Spleen (tissue), 11 donors: ENCODE results near the gene HMGCR. TPM values are rescaled to one million over a fixed set of nuclear protein-coding genes. Genes with fewer than 3 reads are reported as not detected.

Experiments used
- DNase-seq: peaks from one replicate; pipeline ENCODE4 v3.0.0-alpha.2; 2020
- H3K27ac ChIP-seq, 8 donors: fragments of 200-600 bp; sonication (generic) in 7 of 8; 1 replicate in 4 of 8; 2 replicates in 4 of 8; pipeline versions ENCODE4 v1.5.0 to v1.8.0; 2016 to 2021; ENCODE audit warnings: inconsistent platforms in 4 of 8, mild to moderate bottlenecking in 4 of 8, moderate library complexity in 1 of 8
- H3K27me3 ChIP-seq, 7 donors: fragments of 200-600 bp; sonication (generic) in 6 of 7; replicated peaks in 1 of 7; 1 replicate in 4 of 7; 2 replicates in 3 of 7; pipeline versions ENCODE4 v1.5.0 to v1.8.0; 2016 to 2021; ENCODE audit warnings: inconsistent platforms in 3 of 7, mild to moderate bottlenecking in 1 of 7
- H3K36me3 ChIP-seq, 6 donors: fragments of 200-600 bp; sonication (generic) in 5 of 6; 1 replicate in 4 of 6; 2 replicates in 2 of 6; pipeline versions ENCODE4 v1.5.0 to v1.8.0; 2016 to 2021; ENCODE audit warnings: inconsistent platforms in 2 of 6
- H3K4me1 ChIP-seq, 6 donors: fragments of 200-600 bp; sonication (generic) in 5 of 6; 1 replicate in 3 of 6; 2 replicates in 3 of 6; pipeline versions ENCODE4 v1.5.0 to v1.8.0; 2016 to 2021; ENCODE audit warnings: inconsistent platforms in 3 of 6
- H3K4me3 ChIP-seq, 8 donors: fragments of 200-600 bp; sonication (generic) in 7 of 8; 1 replicate in 4 of 8; 2 replicates in 4 of 8; pipeline versions ENCODE4 v1.5.0 to v1.8.0; 2016 to 2021; ENCODE audit warnings: inconsistent platforms in 4 of 8, mild to moderate bottlenecking in 4 of 8, moderate library complexity in 2 of 8
- H3K9me3 ChIP-seq, 8 donors: fragments of 200-600 bp; sonication (generic) in 7 of 8; 1 replicate in 4 of 8; 2 replicates in 4 of 8; pipeline versions ENCODE4 v1.5.0 to v1.8.0; 2016 to 2021; ENCODE audit warnings: inconsistent platforms in 4 of 8
- POLR2A ChIP-seq, 3 donors: fragments of 450-650 bp; IDR thresholded peaks; one replicate each; pipeline ENCODE4 v1.5.1; 2017; ENCODE audit warnings: antibody characterized with exemption in 3 of 3, mild to moderate bottlenecking in 1 of 3
- POLR2AphosphoS5 ChIP-seq, 3 donors: sonication (generic); formaldehyde crosslinking; IDR thresholded peaks; one replicate each; pipeline ENCODE4 v1.5.1; 2017; ENCODE audit warnings: antibody characterized with exemption in 3 of 3
- WGBS, 5 donors: extraction: QIAGEN DNeasy Blood & Tissue Kit in 3 of 5; methylation state at CpG; one replicate each; pipeline versions ENCODE4 v1.1.5 to v1.1.7; 2013 to 2018; 5-methylcytosine and 5-hydroxymethylcytosine counted together
- intact Hi-C: fragments of 100-400 bp; cut with DNase I; formaldehyde crosslinking; loops from one replicate; pipeline ENCODE4 v1.15.0; 2023; ENCODE audit warnings: low total_unique reads
- polyA plus RNA-seq, 3 donors: library from polyadenylated mRNA; stranded (reverse); fragments of 200-250 nt; gene quantifications; one replicate each; pipeline ENCODE4 v1.2.1, GENCODE V29; 2013
- total RNA-seq, 7 donors: library from RNA; depleted of rRNA in 3 of 7; stranded (reverse); fragments of >200 nt in 3 of 7; fragmentation: NEBNext Ultra II Directional in 4 of 7; extraction: Animal tissue kit (Norgen Biotek cat#: 25700) in 4 of 7; gene quantifications; one replicate each; pipeline versions ENCODE4 v1.1.0 to v1.2.1, GENCODE V29; 2016 to 2021
- TF ChIP-seq, protein P1 (sequence below), 11 experiments: fragments of 200-600 bp in 7 of 11; fragments of 450-650 bp in 4 of 11; sonication (generic) in 4 of 11; IDR thresholded peaks in 8 of 11; conservative IDR thresholded peaks in 3 of 11; 1 replicate in 7 of 11; 2 replicates in 4 of 11; pipeline versions ENCODE4 v1.4.0 to v1.8.0; 2016 to 2021; ENCODE audit warnings: antibody characterized with exemption in 11 of 11, inconsistent platforms in 4 of 11, mild to moderate bottlenecking in 1 of 11
- donor health status: healthy with polysubstance abuse.
- donor health status: DM: no; HTN: no; CAD: no; lungs with moderate emphysema.
- donor health status: DM: no; HTN: no; CAD: no.
- donor health status: Bipolar disorder and iron deficiency.
- donor health status: healthy.
- donor health status: DM: no; HTN: no; CAD: no.
- donor health status: DM: yes; HTN: yes; CAD: no.

HMGCR gene
- total and polyA plus RNA-seq, 10 donors: 5.3 to 54.7 (median 35.7) TPM

DNA sequence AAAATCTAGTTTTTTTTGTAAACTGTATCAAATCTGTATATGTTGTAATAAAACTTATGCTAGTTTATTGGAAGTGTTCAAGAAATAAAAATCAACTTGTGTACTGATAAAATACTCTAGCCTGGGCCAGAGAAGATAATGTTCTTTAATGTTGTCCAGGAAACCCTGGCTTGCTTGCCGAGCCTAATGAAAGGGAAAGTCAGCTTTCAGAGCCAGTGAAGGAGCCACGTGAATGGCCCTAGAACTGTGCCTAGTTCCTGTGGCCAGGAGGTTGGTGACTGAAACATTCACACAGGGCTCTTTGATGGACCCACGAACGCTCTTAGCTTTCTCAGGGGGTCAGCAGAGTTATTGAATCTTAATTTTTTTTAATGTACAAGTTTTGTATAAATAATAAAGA is 24.3 kb downstream of the HMGCR start:
- H3K36me3 ChIP-seq: peaks cover 0 to 74% (median 56%) of the 10 kb centered on the region in 6 donors
- TF ChIP-seq POLR2A (IDR thresholded peaks at IDR 0.05) (no peak), POLR2AphosphoS5 (IDR thresholded peaks at IDR 0.05) (no peak)
- TF ChIP-seq, protein P1, sequence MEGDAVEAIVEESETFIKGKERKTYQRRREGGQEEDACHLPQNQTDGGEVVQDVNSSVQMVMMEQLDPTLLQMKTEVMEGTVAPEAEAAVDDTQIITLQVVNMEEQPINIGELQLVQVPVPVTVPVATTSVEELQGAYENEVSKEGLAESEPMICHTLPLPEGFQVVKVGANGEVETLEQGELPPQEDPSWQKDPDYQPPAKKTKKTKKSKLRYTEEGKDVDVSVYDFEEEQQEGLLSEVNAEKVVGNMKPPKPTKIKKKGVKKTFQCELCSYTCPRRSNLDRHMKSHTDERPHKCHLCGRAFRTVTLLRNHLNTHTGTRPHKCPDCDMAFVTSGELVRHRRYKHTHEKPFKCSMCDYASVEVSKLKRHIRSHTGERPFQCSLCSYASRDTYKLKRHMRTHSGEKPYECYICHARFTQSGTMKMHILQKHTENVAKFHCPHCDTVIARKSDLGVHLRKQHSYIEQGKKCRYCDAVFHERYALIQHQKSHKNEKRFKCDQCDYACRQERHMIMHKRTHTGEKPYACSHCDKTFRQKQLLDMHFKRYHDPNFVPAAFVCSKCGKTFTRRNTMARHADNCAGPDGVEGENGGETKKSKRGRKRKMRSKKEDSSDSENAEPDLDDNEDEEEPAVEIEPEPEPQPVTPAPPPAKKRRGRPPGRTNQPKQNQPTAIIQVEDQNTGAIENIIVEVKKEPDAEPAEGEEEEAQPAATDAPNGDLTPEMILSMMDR (IDR thresholded peaks at IDR 0.05 in 8 of 11, conservative IDR thresholded peaks at IDR 0.05 in 3 of 11): no peak
- no peak overlapping the region for H3K4me3 ChIP-seq
- H3K27me3 ChIP-seq: no peaks in the 10 kb centered on the region
- no peaks in the 10 kb centered on the region for H3K4me1 ChIP-seq
- intact Hi-C loops: no loop called here
- WGBS, 5 donors: 85 to 93% (median 89%) methylated on average over 4 of the region's 4 CpGs
- no peak overlapping the region for H3K27ac ChIP-seq
- no peak for DNase-seq
- H3K9me3 ChIP-seq: no peaks in the 10 kb centered on the region

DNA sequence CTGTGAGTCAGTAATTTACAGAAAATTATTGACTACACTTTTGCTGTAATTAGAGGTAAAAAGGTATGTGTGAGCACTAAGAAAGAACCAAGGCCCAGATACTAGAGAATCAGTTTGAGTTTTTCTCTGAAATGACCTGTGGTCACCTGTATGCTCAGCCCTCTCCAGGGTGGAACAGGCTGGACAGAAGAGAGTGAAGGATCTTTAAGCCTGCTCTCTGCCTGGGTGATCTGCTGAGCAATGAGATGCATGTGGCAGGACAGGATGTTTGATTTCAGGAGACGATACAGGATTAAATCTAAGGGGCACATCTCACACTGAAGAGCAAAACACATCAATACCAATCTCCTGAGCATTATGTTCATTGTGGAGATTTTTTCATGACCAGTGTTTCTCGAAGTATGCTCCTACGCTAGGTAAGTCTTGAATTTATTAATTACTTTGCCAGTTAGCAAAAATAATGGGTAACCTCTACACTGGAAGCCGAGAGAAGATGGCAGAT is 25.5 kb downstream of the HMGCR start:
- H3K27ac ChIP-seq: no peak overlapping the region
- no peaks in the 10 kb centered on the region for H3K9me3 ChIP-seq
- no peak overlapping the region for H3K4me3 ChIP-seq
- H3K27me3 ChIP-seq: no peaks in the 10 kb centered on the region
- WGBS, 5 donors: 94 to 99% (median 97%) methylated on average over 4 of the region's 4 CpGs
- TF ChIP-seq, protein P1 (IDR thresholded peaks at IDR 0.05 in 8 of 11, conservative IDR thresholded peaks at IDR 0.05 in 3 of 11): no peak
- no peak for TF ChIP-seq POLR2AphosphoS5 (IDR thresholded peaks at IDR 0.05)
- TF ChIP-seq POLR2A (IDR thresholded peaks at IDR 0.05): no peak
- no peaks in the 10 kb centered on the region for H3K4me1 ChIP-seq
- no peak for DNase-seq
- H3K36me3 ChIP-seq: peaks cover 0 to 62% (median 44%) of the 10 kb centered on the region in 6 donors
- intact Hi-C loops: no loop called here

- Histone ChIP-seq H3K27ac (no peak overlapping the region), H3K4me1 (no peaks in the 10 kb centered on the region), H3K4me3 (no peak overlapping the region), H3K36me3 (peaks cover 0 to 56% (median 38%) of the 10 kb centered on the region in 6 donors), H3K9me3 (no peaks in the 10 kb centered on the region), H3K27me3 (no peaks in the 10 kb centered on the region)
- 90 to 93% (median 92%) methylated on average over 5 of the region's 5 CpGs for WGBS, 5 donors
- no peak for DNase-seq
- TF ChIP-seq, protein P1 (IDR thresholded peaks at IDR 0.05 in 8 of 11, conservative IDR thresholded peaks at IDR 0.05 in 3 of 11): no peak
- TF ChIP-seq POLR2A (IDR thresholded peaks at IDR 0.05): no peak
- TF ChIP-seq POLR2AphosphoS5 (IDR thresholded peaks at IDR 0.05): no peak
- intact Hi-C loops: no loop called here
Observed at GRCh38 chr5:75363111-75363510, 26.1 kb downstream of the HMGCR start.

GRCh38 chr5:75363726-75364495 is 26.9 kb downstream of the HMGCR start:
- Histone ChIP-seq H3K9me3 (no peaks in the 10 kb centered on the region), H3K27ac (no peak overlapping the region), H3K36me3 (peaks cover 0 to 50% (median 30%) of the 10 kb centered on the region in 6 donors), H3K4me1 (no peaks in the 10 kb centered on the region), H3K27me3 (no peaks in the 10 kb centered on the region), H3K4me3 (no peak overlapping the region)
- WGBS, 5 donors: 91 to 92% (median 91%) methylated on average over 8 of the region's 8 CpGs
- TF ChIP-seq, protein P1 (IDR thresholded peaks at IDR 0.05 in 8 of 11, conservative IDR thresholded peaks at IDR 0.05 in 3 of 11): no peak
- TF ChIP-seq POLR2AphosphoS5 (IDR thresholded peaks at IDR 0.05) (no peak), POLR2A (IDR thresholded peaks at IDR 0.05) (no peak)
- intact Hi-C loops: no loop called here
- no peak for DNase-seq
